Globus pallidus (tissue), 1 donor: ENCODE data around the gene TIPARP.
"Not testable (repeated sequence)": the region's sequence is repeated elsewhere in the genome, so short reads cannot be mapped to it uniquely, and the experiment has no call there.

Experiments
- DNase-seq: peaks from one replicate; pipeline ENCODE4 v3.0.0-alpha.2; 2015; ENCODE audit warnings: low spot score

The TIPARP gene

GRCh38 chr3:156716105-156716862 is 41.9 kb downstream of the TIPARP start:
- no peak for DNase-seq

DNA sequence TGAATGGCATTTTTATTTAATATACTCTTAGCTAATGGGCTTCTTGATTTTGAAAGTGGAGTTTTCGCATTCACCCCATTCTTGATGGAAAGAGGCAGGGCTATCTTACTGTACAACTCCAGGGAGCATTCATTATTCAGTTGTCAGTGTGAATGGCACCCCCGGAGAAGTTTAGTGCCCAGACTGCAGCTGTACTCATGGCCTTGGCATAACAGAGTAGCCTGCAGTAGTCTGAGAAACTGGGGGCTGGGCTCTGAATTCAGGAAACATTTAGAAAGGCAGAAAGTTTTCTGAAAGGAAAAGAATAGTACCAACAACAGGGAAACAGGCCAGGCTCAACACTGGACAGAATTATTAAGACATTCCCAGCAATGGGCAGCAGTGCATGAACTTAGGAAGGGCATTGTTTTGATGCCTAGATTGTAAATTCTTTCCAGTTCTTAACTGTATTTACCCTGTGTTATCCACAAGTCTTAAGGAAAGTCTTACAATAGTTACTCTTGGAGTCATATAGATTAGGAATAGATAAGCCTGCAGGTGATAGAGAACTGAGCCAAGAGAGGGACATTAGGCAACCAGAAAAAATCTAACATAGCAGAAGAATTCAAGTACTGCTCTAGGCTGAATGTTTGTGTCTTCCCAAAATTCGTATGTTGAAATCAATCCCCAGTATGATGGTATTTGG is 44.4 kb downstream of the TIPARP start:
- DNase-seq = peak; percentile 26

- DNase-seq = no peak
Observed at GRCh38 chr3:156720826-156721225, 46.4 kb downstream of the TIPARP start.

GRCh38 chr3:156721687-156722618 is 47.6 kb downstream of the TIPARP start:
- no peak for DNase-seq

GRCh38 chr3:156723182-156723619 is 48.8 kb downstream of the TIPARP start:
- no peak for DNase-seq

DNA sequence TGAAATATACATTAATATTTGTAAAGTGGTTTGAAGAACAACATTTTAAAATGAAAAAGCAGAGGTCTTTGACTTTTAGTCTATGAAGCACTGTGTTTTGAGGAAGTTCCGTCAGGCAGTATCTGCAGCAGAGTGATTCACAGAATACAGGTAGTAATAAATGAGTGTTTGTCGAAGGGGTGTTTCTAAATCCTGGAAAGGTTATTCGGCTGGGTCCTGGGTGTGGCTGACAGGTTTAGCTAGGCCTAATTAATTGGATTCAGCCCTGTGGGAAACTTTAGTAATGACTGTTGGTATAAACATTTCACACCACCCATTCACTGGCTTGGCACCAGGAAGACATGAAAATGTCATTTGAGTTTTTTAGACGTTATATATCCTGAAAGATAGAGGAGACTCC is 51.3 kb downstream of the TIPARP start:
- no peak for DNase-seq

DNA sequence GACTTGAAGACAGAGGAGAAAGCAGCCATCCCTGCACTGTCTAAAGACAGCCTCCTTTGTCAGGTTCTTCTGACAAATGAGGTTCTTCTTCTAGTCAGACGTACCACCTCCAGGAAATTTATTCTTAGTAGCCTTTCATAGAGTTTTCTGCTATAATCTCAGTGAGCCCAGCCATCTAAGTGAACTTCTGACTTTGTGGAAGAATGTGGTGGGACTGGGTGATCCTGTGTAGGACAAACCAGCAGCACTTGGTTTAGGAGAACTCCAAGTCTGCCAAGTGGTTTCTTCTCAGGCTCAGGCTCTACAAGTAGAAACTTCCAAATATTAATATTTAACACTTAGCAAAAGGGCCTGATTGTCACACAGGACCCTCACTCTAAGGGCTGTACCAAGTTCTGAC is 52.1 kb downstream of the TIPARP start:
- no peak for DNase-seq

DNA sequence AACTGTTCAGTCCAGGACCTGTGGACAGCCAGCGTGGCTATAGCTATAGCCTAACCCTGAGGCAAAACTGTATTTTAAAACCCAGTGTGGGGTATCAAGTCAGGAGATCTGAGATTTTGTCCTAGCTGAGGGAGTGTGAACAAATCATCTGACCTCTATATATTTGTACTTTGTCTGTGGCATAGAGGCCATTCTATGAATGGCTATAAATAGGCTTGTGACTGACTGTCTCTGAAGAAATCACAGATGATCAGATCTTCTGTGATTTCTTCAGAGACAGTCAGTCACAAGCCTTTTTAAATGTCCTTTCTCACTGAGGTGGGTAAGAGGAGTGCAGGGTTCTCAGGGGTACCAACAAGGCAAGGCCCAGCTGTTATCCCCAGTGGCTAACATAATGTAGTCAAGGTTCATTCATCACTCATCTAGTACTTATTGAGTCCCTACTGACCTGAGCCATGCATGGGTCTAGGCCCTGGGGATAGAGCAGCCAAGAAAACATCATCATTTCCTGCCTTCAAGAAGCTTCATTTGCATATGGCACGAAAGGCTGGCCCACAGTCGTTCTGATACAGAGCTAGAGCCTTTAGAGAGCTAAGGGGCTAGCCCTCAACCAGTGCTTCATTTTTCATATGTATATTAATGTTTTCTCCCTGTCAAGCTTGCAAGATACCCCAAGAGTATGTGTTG is 53.3 kb downstream of the TIPARP start:
- DNase-seq = no peak

DNA sequence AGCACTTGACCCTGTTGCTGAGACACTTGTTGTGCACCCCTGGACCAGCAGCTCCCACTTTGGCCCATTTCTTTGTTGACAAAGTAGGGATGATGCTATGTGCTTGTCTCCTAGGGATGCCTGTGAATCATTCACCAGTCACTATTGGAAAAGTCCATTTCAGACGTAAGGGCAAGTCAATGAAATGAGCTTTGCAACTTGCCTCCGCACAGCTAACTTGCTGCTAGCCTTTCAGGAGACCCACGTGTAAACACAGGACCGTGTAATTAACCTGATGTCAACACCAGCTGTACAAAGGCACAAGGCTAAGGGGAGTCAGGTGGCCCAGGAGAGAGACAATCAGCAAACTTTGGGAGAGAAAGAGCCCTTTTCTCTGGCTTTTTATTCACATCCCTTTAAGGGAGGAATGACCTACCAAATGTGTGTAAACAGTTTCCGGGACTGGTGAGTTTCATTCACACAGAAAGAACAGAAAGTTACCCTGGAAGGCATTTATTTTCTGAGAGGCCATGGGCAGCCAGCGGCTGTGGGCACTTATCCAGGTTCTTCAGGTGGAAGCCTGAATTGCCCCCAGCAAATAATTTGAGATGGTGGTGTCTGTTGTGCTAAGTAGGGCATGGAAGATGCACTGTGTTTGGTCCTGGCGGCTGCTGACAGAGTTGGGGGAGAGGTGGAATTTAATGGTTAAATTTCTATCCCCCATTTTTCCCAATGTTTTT is 54.0 kb downstream of the TIPARP start:
- DNase-seq = no peak

GRCh38 chr3:156729460-156730179 is 55.2 kb downstream of the TIPARP start:
- DNase-seq = no peak

DNA sequence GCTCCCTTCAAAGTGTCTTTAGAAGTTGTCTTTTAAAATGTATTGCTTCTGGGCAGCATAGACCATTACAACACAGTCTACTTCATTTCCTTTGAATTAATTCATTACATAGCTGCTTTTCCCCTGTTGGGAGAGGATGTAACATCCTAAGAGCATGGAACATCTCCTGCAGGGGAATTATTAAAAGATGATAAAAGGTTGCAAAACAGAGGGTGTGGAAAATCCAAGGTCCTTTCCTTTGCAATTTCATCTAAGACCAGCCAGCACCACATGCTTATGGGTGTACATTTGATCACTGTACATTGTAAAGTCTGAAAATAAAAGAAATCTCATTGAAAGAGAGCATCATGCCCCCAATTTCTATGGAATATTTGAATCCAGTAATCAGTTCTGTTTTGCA is 57.4 kb downstream of the TIPARP start:
- DNase-seq = no peak

- DNase-seq = no peak
Observed at GRCh38 chr3:156732261-156732660, 57.9 kb downstream of the TIPARP start.

- DNase-seq = no peak
Observed at GRCh38 chr3:156732715-156733421, 58.5 kb downstream of the TIPARP start.

GRCh38 chr3:156734661-156735060 is 60.3 kb downstream of the TIPARP start:
- DNase-seq = not testable (repeated sequence)

GRCh38 chr3:156735471-156735870 is 61.1 kb downstream of the TIPARP start:
- DNase-seq = no peak

GRCh38 chr3:156737049-156737448 is 62.7 kb downstream of the TIPARP start:
- DNase-seq = not testable (repeated sequence)

- no peak for DNase-seq
Observed at GRCh38 chr3:156738251-156738650, 63.9 kb downstream of the TIPARP start.

- no peak for DNase-seq
Observed at GRCh38 chr3:156739976-156740375, 65.6 kb downstream of the TIPARP start.

GRCh38 chr3:156740581-156740980 is 66.2 kb downstream of the TIPARP start:
- not testable (repeated sequence) for DNase-seq

GRCh38 chr3:156741935-156742334 is 67.5 kb downstream of the TIPARP start:
- no peak for DNase-seq
